Measurements from ENCODE around the gene LINC00632. TPM values are rescaled to one million over a fixed set of nuclear protein-coding genes. Genes with fewer than 3 reads are reported as not detected.

Gene LINC00632
- total RNA-seq, 1 experiment from 2014 or later, result not detected

DNA sequence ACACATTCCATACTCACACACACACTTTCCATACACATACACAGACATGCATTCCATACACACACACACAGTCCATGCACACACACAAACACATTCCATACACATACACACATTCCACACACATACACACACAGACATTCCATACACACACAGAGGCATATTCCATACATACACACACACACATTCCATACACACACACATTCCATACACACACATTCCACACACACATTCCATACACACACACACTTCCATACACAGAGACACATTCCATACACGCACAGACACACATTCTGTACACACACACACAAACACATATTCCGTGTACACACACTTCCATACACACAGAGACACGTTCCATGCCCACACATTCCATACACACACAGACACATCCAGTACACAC, 14.8 kb downstream of the LINC00632 start:
- peaks cover 7% of the 10 kb centered on the region for H3K9me3 ChIP-seq (replicated peaks)
- no peaks in the 10 kb centered on the region for H3K4me1 ChIP-seq (replicated peaks)
- DNase-seq (ENCODE audit: low read depth in 1 of 2, low spot score in 2 of 2), result no peak
- H3K27me3 ChIP-seq (replicated peaks), result no peaks in the 10 kb centered on the region
- H3K36me3 ChIP-seq, result no peaks in the 10 kb centered on the region
- H3K27ac ChIP-seq, result no peak overlapping the region
- no peak overlapping the region for H3K4me3 ChIP-seq

DNA sequence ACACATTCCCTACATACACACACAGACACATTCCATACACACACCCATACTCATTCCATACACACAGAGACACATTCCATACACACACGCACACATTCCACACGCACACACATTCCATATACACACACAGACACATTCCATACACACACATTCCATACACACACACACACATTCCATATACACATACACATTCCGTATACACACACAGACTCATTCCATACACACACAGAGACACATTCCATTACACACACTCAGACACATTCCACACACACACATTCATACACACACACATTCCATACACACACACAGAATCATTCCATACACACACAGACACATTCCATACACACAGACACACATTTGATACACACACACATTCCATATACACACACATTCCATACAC, 15.2 kb downstream of the LINC00632 start:
- Histone ChIP-seq H3K36me3 (no peaks in the 10 kb centered on the region), H3K4me1 (replicated peaks) (no peaks in the 10 kb centered on the region), H3K9me3 (replicated peaks) (peaks cover 7% of the 10 kb centered on the region), H3K4me3 (no peak overlapping the region), H3K27me3 (replicated peaks) (no peaks in the 10 kb centered on the region), H3K27ac (no peak overlapping the region)
- DNase-seq (ENCODE audit: low read depth in 1 of 2, low spot score in 2 of 2), result no peak

DNA sequence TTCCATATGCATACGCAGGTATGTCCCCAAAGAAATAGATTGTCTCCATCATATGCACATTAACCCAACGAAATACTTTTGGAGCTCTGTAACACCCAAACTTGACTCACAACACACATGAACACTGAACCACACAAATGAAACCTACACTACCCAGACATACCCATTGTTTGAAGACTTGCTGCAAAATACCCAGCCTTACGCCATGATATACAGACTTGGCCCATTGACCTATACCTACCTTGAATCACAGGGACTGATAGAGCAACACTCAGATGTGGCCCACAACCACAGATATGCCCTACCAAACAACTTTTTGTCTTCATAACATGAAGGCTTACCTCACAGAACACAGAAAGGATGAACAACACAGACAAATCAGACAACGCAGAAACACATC, 15.9 kb downstream of the LINC00632 start:
- Histone ChIP-seq H3K9me3 (replicated peaks) (peaks cover 7% of the 10 kb centered on the region), H3K4me3 (no peak overlapping the region), H3K36me3 (no peaks in the 10 kb centered on the region), H3K27ac (no peak overlapping the region), H3K27me3 (replicated peaks) (no peaks in the 10 kb centered on the region), H3K4me1 (replicated peaks) (no peaks in the 10 kb centered on the region)
- no peak for DNase-seq (ENCODE audit: low read depth in 1 of 2, low spot score in 2 of 2)

DNA sequence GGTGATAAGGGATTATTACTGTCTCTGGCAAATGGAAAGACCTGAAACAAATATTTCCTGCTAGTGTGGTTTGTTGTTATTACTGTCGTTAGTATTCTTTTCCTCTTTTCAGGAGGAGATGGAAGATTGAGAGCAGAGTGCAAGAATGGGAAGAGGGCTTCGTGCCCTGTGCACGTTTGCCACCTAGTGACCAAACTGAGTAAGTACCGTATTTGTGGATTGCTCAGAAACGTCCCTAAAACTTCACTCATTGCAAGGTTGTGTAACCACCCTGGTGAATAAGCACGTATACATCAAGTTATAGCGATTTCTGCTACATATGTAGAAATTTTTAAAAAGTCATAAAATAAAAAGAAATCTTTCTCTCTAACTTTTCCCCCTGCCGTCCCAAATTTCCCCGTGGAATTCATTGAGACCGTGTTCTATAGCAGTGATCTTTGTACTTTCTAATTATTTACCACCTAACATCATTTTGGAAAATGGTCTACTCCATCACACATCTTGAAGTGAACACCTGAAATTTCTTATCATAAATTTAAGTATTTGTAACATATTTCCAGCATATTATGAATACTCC, 24.3 kb downstream of the LINC00632 start:
- DNase-seq (ENCODE audit: low read depth in 1 of 2, low spot score in 2 of 2), result no peak
- Histone ChIP-seq H3K9me3 (replicated peaks) (no peaks in the 10 kb centered on the region), H3K4me3 (no peak overlapping the region), H3K27ac (no peak overlapping the region), H3K36me3 (no peaks in the 10 kb centered on the region), H3K4me1 (replicated peaks) (no peaks in the 10 kb centered on the region), H3K27me3 (replicated peaks) (no peaks in the 10 kb centered on the region)

DNA sequence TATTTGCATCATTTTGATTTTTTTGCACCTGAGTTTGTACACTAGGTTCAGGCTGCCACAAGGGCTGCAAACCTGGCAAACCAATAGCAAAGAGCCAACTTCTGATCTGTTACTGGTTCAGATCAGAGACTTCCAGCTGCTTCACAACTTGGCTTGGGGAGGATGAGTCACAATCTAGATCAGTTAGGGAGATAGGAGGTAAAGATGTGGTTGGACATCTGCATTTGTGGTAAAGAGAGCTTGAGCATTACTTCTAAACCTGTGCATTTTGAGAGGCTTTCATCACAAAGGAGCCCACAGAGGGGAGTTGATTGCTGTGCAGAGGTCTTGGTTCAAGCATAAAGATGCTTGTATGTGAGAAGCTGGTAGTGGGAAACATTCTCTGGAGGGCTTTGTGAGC, 34.5 kb downstream of the LINC00632 start:
- Histone ChIP-seq H3K4me1 (replicated peaks) (no peaks in the 10 kb centered on the region), H3K4me3 (no peak overlapping the region), H3K36me3 (no peaks in the 10 kb centered on the region), H3K27me3 (replicated peaks) (no peaks in the 10 kb centered on the region), H3K9me3 (replicated peaks) (no peaks in the 10 kb centered on the region), H3K27ac (no peak overlapping the region)
- no peak for DNase-seq (ENCODE audit: low read depth in 1 of 2, low spot score in 2 of 2)

DNA sequence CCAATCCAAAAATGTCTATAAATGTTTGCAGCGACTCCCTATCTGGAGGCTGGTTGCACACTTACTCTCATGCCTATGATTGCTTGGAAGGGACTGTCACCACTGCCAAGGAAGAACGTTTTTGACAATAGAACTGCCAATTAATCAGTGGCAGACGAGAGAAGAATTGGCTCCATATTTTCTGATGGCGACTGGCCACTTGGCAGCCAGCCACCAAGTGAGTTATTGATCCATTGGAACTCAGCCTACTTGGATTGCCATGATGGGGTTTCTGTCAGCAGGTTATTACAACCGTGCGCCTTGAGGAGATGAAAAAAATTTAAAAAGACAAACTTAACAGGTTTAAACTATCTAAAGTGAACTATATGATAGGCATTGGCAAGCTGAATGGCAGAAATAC, 47.4 kb downstream of the LINC00632 start:
- no peaks in the 10 kb centered on the region for H3K4me1 ChIP-seq (replicated peaks)
- no peaks in the 10 kb centered on the region for H3K27me3 ChIP-seq (replicated peaks)
- no peaks in the 10 kb centered on the region for H3K9me3 ChIP-seq (replicated peaks)
- H3K27ac ChIP-seq, result no peak overlapping the region
- H3K36me3 ChIP-seq, result no peaks in the 10 kb centered on the region
- DNase-seq (ENCODE audit: low read depth in 1 of 2, low spot score in 2 of 2), result no peak
- H3K4me3 ChIP-seq, result no peak overlapping the region

DNA sequence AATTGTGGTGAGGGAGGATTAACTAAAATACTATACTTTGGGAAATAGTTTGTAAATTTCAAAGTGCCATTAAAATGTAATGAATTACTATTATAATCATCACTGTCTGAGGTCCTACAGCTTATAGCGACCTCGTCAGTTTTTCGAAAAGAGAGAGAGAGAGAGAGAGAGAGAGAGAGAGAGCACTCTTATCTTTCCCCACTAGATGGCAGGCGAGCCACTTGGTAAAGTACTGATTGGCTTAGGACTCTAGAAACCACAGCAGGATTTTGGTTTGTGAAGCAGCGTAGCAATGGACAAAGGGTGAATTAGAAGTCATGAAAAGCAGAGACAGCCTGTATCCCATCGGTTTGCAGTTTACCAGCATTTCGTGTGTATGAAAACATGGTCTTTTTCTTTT, 52.5 kb downstream of the LINC00632 start:
- H3K27me3 ChIP-seq (replicated peaks), result no peaks in the 10 kb centered on the region
- no peak overlapping the region for H3K27ac ChIP-seq
- peak in 1 of 2 experiments; percentile 12 for DNase-seq (ENCODE audit: low read depth in 1 of 2, low spot score in 2 of 2)
- H3K4me1 ChIP-seq (replicated peaks), result no peaks in the 10 kb centered on the region
- no peaks in the 10 kb centered on the region for H3K9me3 ChIP-seq (replicated peaks)
- H3K4me3 ChIP-seq, result no peak overlapping the region
- H3K36me3 ChIP-seq, result no peaks in the 10 kb centered on the region

DNA sequence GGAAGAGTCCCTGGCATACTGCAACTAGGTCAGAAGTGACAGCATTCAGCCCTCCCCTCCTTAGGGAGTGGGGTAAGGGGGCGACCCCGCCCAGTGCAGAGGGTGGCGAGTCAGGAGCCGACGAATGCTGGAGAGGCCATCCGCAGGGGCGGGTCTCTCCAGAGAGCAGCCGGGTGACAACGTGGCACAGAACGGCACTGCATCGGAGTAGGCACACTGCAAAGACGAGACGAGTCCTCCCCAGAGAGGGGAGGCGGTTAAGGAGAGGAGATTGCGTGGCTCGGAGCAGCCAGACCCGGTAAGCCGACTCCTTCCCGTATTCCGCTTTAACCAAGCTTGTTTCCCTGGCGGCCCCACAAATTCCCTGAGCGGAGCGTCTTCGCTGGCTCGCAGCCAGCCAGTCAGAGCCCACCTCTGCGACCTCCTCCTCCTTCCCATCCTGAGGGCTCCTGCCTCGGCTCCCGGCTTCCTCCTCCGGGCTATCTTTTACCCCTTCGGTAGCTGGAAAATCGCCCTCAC, 54.9 kb downstream of the LINC00632 start:
- DNase-seq (ENCODE audit: low read depth in 1 of 2, low spot score in 2 of 2), result no peak
- H3K4me1 ChIP-seq (replicated peaks), result no peaks in the 10 kb centered on the region
- H3K4me3 ChIP-seq, result no peak overlapping the region
- H3K36me3 ChIP-seq, result no peaks in the 10 kb centered on the region
- no peak overlapping the region for H3K27ac ChIP-seq
- H3K9me3 ChIP-seq (replicated peaks), result no peaks in the 10 kb centered on the region
- H3K27me3 ChIP-seq (replicated peaks), result no peaks in the 10 kb centered on the region

DNA sequence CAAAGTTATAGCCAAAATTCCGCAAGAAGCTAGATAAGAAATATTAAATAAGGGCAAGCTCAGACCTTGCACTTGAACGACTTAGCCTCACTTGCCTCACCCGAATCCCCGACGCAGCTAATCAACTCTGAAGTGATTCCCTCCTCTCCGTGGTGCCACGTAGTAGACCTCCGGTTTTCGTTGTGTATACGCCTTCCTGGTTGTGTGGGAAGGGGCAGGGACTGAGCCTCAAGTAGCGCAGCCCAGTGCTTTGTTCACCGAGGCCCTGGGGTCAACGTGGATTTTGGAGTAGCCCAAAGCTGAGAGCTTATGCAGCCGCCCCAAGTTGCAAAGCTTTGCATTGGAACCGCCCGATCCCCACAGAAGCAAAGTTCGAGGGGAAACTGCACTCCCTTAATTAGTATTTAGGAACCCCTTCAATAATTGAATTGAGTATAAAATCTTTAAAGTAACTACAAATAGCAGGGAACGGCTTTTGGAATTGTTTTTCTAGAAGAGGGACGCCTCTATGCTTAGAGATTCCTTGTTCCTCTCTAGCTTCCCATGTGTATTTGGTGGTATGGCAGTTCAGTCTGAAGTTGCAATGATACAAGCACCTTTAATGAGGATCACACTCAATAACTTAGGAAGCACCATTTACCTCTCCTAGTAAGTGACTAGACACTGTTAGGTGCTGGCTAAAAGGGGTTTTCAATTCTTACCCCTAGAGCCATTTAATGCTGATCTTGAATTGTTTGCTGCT, 55.7 kb downstream of the LINC00632 start:
- Histone ChIP-seq H3K4me1 (replicated peaks) (no peaks in the 10 kb centered on the region), H3K4me3 (no peak overlapping the region), H3K27me3 (replicated peaks) (no peaks in the 10 kb centered on the region), H3K36me3 (no peaks in the 10 kb centered on the region), H3K27ac (no peak overlapping the region), H3K9me3 (replicated peaks) (no peaks in the 10 kb centered on the region)
- no peak for DNase-seq (ENCODE audit: low read depth in 1 of 2, low spot score in 2 of 2)

DNA sequence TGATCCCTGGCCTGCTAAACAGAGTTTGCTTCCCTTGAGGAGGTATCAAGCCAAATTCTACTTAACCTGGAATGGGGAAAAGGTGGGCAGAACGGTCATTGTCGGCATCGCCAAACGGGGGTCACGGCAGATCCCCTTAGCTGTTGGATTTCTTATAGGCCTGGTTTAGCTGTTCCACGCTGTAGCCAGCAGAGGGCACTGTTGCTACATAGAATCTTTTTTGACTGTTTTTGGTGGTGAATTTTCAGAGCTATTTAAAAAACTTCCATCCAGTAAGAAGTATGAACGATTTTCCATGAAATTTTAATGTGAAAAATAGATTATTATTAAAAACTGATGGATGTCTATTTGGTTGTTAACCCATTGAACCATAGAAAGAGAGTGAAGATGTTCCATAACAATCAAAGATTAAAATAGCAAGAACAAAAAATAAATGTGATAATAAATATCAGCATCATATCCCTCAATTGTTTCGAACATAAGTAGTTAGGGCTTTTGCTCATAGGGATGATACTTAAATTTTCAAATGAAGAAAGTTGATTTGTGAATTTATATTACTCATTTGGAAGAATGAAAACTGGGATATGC, 56.6 kb downstream of the LINC00632 start:
- no peaks in the 10 kb centered on the region for H3K36me3 ChIP-seq
- H3K4me3 ChIP-seq, result no peak overlapping the region
- H3K4me1 ChIP-seq (replicated peaks), result no peaks in the 10 kb centered on the region
- no peaks in the 10 kb centered on the region for H3K9me3 ChIP-seq (replicated peaks)
- H3K27ac ChIP-seq, result no peak overlapping the region
- no peaks in the 10 kb centered on the region for H3K27me3 ChIP-seq (replicated peaks)
- DNase-seq (ENCODE audit: low read depth in 1 of 2, low spot score in 2 of 2), result peak in 1 of 2 experiments; percentile 9

DNA sequence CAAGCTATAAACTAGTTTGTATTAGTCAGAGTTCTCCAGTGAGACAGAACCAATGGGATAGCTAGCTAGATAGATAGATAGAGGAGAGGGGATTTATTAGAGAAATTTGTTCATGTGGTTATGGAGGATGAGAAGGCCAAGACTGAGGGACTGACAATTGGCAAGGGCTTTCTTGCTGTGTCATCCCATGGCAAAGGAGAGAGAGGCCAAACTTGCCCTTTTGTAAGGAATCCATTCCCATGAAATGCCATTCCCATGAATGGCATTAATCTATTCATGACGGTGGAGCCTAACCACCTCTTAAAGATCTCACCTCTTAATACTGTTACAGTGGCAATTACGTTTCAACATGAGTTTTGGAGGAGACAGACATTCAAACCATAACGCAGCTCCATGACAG, 58.1 kb downstream of the LINC00632 start:
- H3K27me3 ChIP-seq (replicated peaks), result no peaks in the 10 kb centered on the region
- H3K4me1 ChIP-seq (replicated peaks), result no peaks in the 10 kb centered on the region
- no peak overlapping the region for H3K4me3 ChIP-seq
- no peak for DNase-seq (ENCODE audit: low read depth in 1 of 2, low spot score in 2 of 2)
- no peaks in the 10 kb centered on the region for H3K9me3 ChIP-seq (replicated peaks)
- no peaks in the 10 kb centered on the region for H3K36me3 ChIP-seq
- H3K27ac ChIP-seq, result no peak overlapping the region

DNA sequence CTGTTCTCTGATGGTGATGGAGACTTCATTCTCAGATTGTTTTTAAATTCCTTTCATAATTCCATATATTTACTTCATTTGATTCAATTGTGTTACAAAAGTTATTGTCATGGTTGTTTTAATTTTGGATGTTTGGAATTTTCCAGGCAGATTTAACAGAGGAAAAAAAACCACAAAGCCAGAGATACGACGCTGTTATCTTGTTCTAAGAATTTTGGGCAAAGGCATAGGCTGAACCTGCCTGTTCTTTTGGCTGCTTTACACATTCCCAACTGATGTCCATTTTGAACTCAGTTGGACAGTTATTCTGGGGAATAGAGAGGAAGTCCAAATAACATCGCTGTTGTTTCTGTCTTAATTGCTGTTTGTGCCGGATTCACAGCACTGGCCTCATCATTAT, 65.7 kb downstream of the LINC00632 start:
- Histone ChIP-seq H3K9me3 (replicated peaks) (no peaks in the 10 kb centered on the region), H3K27me3 (replicated peaks) (no peaks in the 10 kb centered on the region), H3K4me3 (no peak overlapping the region), H3K36me3 (no peaks in the 10 kb centered on the region), H3K27ac (no peak overlapping the region), H3K4me1 (replicated peaks) (no peaks in the 10 kb centered on the region)
- no peak for DNase-seq (ENCODE audit: low read depth in 1 of 2, low spot score in 2 of 2)

DNA sequence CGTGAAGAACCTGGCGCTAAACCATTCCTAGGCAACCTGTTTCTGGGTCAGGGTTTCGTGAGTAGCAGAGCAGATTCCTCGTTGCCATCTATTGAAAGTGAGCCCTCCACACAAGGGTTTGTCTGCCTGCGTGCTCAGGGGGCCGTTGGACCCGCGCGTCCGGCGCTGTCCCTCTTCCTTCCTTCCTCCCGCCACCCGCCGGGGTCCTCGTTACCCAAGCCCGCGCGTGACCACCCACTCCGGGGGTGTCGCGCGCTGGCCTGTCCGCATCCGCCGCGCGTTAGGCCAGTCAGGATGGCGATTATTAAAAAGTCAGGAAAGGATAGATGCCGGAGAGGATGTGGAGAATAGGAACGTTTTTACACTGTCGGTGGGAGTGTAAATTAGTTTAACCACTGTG, 66.8 kb downstream of the LINC00632 start:
- H3K27ac ChIP-seq, result no peak overlapping the region
- no peaks in the 10 kb centered on the region for H3K4me1 ChIP-seq (replicated peaks)
- no peak for DNase-seq (ENCODE audit: low read depth in 1 of 2, low spot score in 2 of 2)
- H3K4me3 ChIP-seq, result no peak overlapping the region
- no peaks in the 10 kb centered on the region for H3K36me3 ChIP-seq
- H3K27me3 ChIP-seq (replicated peaks), result no peaks in the 10 kb centered on the region
- no peaks in the 10 kb centered on the region for H3K9me3 ChIP-seq (replicated peaks)

DNA sequence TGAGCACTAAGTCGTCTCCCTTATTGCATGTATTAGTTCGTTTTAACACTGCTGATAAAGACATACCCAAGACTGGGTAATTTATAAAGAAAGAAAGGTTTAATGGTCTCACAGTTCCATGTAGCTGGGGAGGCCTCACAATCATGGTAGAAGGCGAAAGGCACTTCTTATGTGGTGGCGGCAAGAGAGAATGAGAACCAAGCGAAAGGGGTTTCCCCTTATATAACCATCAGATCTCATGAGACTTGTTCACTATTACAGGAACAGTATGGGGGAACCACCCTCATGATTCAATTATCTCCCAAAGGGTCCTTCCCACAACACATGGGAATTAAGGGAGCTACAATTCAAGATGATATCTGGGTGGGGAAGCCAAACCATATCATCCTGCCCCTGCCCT, 85.1 kb downstream of the LINC00632 start:
- Histone ChIP-seq H3K27me3 (replicated peaks) (no peaks in the 10 kb centered on the region), H3K27ac (no peak overlapping the region), H3K9me3 (replicated peaks) (no peaks in the 10 kb centered on the region), H3K4me3 (no peak overlapping the region), H3K36me3 (no peaks in the 10 kb centered on the region), H3K4me1 (replicated peaks) (no peaks in the 10 kb centered on the region)
- DNase-seq (ENCODE audit: low read depth in 1 of 2, low spot score in 2 of 2), result no peak

All from SJSA1 (cell line).